Breast epithelium (tissue), 3 donors: ENCODE data around the gene RPL13A.
"Not testable (repeated sequence)": the region's sequence is repeated elsewhere in the genome, so short reads cannot be mapped to it uniquely, and the experiment has no call there.

Experiments used
- CTCF ChIP-seq, 3 donors: fragments of 450-650 bp; IDR thresholded peaks; one replicate each; pipeline ENCODE4 v1.5.1; 2016 to 2017; ENCODE audit warnings: antibody characterized with exemption in 3 of 3, mild to moderate bottlenecking in 3 of 3, moderate library complexity in 3 of 3
- POLR2A ChIP-seq: fragments of 450-650 bp; IDR thresholded peaks from one replicate; pipeline ENCODE4 v1.6.1; 2016; ENCODE audit warnings: antibody characterized with exemption, mild to moderate bottlenecking, moderate library complexity
- POLR2AphosphoS5 ChIP-seq, 3 donors: sonication (generic); formaldehyde crosslinking; IDR thresholded peaks; one replicate each; pipeline ENCODE4 v1.6.1; 2017; ENCODE audit warnings: antibody characterized with exemption in 3 of 3

GRCh38 chr19:49444100-49444700 is 43.2 kb upstream of the RPL13A start:
- not testable (repeated sequence) for TF ChIP-seq CTCF (IDR thresholded peaks at IDR 0.05); POLR2A; POLR2AphosphoS5 (IDR thresholded peaks at IDR 0.05)
